Kidney (tissue), 14 donors: ENCODE results near the gene SLC35F6. TPM values are rescaled to one million over a fixed set of nuclear protein-coding genes. Genes with fewer than 3 reads are reported as not detected.
A peak's percentile ranks its signal among the peaks of the same experiment; 100 is the strongest.

Source experiments
- DNase-seq, 5 donors: peaks; one replicate each; pipeline ENCODE4 v3.0.0-alpha.2; 2013 to 2020
- FAIRE-seq: peaks from 2 replicates; lab custom pipeline; 2012; peaks lifted over from hg19 to GRCh38; lab: Jason Lieb, UNC
- H3K27ac ChIP-seq, 2 donors: one replicate each; pipeline ENCODE4 v1.7.0; 2013; ENCODE audit warnings: low read depth in 2 of 2, low read length in 2 of 2, inconsistent platforms in 1 of 2
- H3K27me3 ChIP-seq: one replicate; pipeline ENCODE4 v1.7.1; 2013; ENCODE audit warnings: low read length, inconsistent platforms; ENCODE audit not compliant: control insufficient read depth, insufficient read depth
- H3K36me3 ChIP-seq, 3 donors: one replicate each; pipeline versions ENCODE4 v1.7.0 to v1.7.1; 2013; ENCODE audit warnings: low read length in 3 of 3, control low read depth in 1 of 3, inconsistent platforms in 1 of 3; ENCODE audit not compliant: insufficient read depth in 3 of 3, control insufficient read depth in 2 of 3
- H3K4me1 ChIP-seq, 3 donors: one replicate each; pipeline versions ENCODE4 v1.7.0 to v1.7.1; 2013; ENCODE audit warnings: low read length in 3 of 3, inconsistent platforms in 1 of 3, low read depth in 1 of 3; ENCODE audit not compliant: control insufficient read depth in 2 of 3, insufficient read depth in 2 of 3
- H3K4me3 ChIP-seq, 3 donors: one replicate each; pipeline versions ENCODE4 v1.7.0 to v1.8.1; 2013; ENCODE audit warnings: low read length in 3 of 3, control low read depth in 1 of 3, inconsistent platforms in 1 of 3
- H3K9ac ChIP-seq, 3 donors: one replicate each; pipeline versions ENCODE4 v1.7.0 to v1.7.1; 2013; ENCODE audit warnings: low read length in 3 of 3, control low read depth in 1 of 3, inconsistent platforms in 1 of 3
- H3K9me3 ChIP-seq, 3 donors: one replicate each; pipeline versions ENCODE4 v1.7.0 to v1.7.1; 2013; ENCODE audit warnings: low read length in 3 of 3, control low read depth in 1 of 3, inconsistent platforms in 1 of 3; ENCODE audit not compliant: control insufficient read depth in 2 of 3, insufficient read depth in 1 of 3
- intact Hi-C: fragments of 100-400 bp; cut with DNase I; formaldehyde crosslinking; loops from one replicate; pipeline ENCODE4 v1.11.1; 2022
- polyA plus RNA-seq: library from polyadenylated mRNA; stranded (reverse); fragments of 350-450 nt; fragmentation: Illumina TruSeq; extraction: RNeasy Lipid Tissue Mini Kit (QIAGEN cat#74804); gene quantifications from one replicate; pipeline ENCODE4 v1.2.3, GENCODE V29; 2014; ENCODE audit warnings: low read depth, low replicate concordance; ENCODE audit not compliant: insufficient read depth
- total RNA-seq: library from RNA; stranded (reverse); fragmentation: NEBNext Ultra II Directional; extraction: Animal tissue kit (Norgen Biotek cat#: 25700); gene quantifications from one replicate; pipeline ENCODE4 v1.2.1, GENCODE V29; 2021
- TF ChIP-seq, protein P1 (sequence below): IDR thresholded peaks from 3 replicates; pipeline ENCODE4 v1.5.1; 2012; ENCODE audit warnings: mild to moderate bottlenecking, moderate library complexity, borderline replicate concordance; ENCODE audit not compliant: insufficient read depth; ENCODE audit errors: extremely low read depth
- donor health status: control.
- donor health status: control.
- donor health status: control.
- donor health status: control.
- donor health status: control.
- donor health status: DM: yes; HTN: yes; CAD: no.
- donor health status: Normal renal cell carcinoma (clear cell type).

Gene SLC35F6
- total and polyA plus RNA-seq, 2 donors from 2014 or later = 43.1 to 63.7 TPM

DNA sequence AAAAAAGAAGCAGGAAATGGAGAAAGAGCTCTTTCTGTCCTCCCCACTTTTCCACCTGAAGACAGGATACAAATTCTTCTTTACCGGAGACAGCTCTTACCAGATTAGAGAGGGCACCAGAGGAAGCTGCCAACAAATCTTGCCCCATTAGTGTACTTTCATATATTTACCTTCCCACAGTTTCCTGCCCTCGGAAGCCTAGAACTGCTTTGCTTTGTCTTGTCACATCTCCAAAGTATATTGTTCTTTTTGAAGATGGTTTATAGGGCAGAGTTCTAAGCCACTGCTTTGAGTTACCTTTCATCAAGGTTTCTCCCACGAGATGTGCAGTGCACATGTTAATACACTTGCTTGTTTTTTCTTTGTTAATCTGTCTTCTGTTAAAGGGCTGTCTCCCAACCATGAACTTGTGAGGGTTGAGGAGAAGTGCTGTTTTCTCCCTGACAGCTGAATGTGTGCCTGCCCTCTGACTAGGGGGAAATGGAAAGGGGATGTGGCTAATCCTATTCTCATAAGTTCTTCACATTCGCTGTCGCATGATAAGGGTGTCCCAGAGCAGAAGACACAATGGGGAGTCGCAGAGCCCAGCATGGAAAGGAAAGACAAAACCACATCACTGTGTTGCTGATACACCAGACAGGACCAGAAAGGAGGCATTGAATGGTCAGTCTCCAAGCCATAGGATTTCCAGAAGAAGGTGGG lies 45.9 kb downstream of the SLC35F6 start:
- H3K9ac ChIP-seq = no peak overlapping the region
- H3K27me3 ChIP-seq = no peaks in the 10 kb centered on the region
- DNase-seq (no peak), FAIRE-seq (no peak)
- H3K4me3 ChIP-seq = no peak overlapping the region
- TF ChIP-seq, protein P1, sequence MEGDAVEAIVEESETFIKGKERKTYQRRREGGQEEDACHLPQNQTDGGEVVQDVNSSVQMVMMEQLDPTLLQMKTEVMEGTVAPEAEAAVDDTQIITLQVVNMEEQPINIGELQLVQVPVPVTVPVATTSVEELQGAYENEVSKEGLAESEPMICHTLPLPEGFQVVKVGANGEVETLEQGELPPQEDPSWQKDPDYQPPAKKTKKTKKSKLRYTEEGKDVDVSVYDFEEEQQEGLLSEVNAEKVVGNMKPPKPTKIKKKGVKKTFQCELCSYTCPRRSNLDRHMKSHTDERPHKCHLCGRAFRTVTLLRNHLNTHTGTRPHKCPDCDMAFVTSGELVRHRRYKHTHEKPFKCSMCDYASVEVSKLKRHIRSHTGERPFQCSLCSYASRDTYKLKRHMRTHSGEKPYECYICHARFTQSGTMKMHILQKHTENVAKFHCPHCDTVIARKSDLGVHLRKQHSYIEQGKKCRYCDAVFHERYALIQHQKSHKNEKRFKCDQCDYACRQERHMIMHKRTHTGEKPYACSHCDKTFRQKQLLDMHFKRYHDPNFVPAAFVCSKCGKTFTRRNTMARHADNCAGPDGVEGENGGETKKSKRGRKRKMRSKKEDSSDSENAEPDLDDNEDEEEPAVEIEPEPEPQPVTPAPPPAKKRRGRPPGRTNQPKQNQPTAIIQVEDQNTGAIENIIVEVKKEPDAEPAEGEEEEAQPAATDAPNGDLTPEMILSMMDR = no peak
- intact Hi-C loops = no loop called here
- H3K9me3 ChIP-seq = no peaks in the 10 kb centered on the region
- H3K27ac ChIP-seq = no peak overlapping the region
- H3K4me1 ChIP-seq = no peaks in the 10 kb centered on the region
- H3K36me3 ChIP-seq = no peaks in the 10 kb centered on the region

DNA sequence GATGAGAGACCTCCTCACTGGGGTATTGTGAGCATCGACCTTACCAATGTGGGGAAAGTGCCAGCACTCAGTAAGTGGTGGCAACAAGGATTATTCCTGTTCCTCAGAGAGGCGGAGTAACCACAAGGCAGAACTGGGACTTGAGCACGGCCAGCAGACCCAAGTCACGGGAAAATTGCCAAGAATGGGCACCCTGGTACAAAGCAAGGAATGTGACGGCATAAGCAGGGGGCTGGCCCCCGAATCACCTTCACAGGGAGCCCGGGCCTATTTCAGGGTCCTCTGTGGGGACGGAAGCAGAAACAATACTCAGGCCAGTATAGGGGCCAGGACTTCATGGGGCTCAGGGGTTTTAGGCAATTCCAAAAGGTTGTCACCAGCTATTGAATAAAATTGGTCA lies 47.2 kb downstream of the SLC35F6 start:
- no peaks in the 10 kb centered on the region for H3K27me3 ChIP-seq
- no peak for FAIRE-seq
- intact Hi-C loops = no loop called here

DNA sequence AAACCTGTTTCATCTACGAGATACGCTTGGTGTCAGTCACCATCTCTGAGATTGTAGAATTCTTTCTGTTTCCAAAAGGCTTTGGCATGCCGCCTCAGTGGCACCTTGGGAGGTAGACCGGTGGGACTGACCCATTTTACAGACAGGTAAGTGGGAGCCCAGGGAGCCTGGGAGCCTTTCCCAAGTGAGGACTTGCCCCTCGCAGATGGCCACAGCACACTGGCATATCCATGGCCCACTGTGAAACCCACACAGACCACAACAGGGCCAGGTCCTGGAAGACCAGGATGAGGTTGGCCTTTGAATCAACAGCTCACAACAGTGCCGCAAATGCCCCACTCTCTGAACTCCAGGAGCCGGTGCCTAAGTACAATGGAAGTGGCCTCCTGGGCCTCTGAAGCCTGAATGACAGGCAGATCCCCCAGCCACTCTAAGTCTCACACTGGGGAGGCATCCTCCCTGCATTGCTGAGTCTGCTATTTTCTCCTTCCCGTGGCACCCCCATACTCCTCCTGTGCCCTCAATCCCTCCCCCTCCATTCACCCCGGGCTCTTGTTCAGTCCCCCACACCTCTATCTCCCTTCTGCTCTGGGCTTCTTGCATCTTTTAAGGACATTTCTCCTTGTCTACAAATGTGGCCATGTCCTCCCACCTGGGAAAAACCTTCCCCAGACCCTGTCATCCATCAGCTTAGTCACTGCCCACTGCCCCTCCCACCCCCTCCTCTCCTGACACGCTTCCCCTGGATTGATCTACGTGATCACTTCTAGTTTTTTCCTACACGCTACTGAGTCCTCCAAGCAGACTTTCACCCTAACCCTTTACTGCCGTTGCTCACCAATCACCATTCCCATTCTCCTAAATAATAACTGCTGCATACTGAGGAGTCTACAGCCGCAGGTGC lies 48.0 kb downstream of the SLC35F6 start:
- Histone ChIP-seq H3K27ac (no peak overlapping the region), H3K4me3 (no peak overlapping the region), H3K9me3 (no peaks in the 10 kb centered on the region), H3K9ac (no peak overlapping the region), H3K27me3 (no peaks in the 10 kb centered on the region), H3K4me1 (no peaks in the 10 kb centered on the region), H3K36me3 (no peaks in the 10 kb centered on the region)
- FAIRE-seq (no peak), DNase-seq (no peak)
- intact Hi-C loops = no loop called here
- TF ChIP-seq, protein P1 = no peak

More for the DNA sequence above, 47.2 kb downstream of the SLC35F6 start:
- no peak overlapping the region for H3K27ac ChIP-seq
- no peaks in the 10 kb centered on the region for H3K4me1 ChIP-seq
- TF ChIP-seq, protein P1 = no peak
- no peak overlapping the region for H3K4me3 ChIP-seq
- H3K9me3 ChIP-seq = no peaks in the 10 kb centered on the region
- peak in 1 of 5 donors; percentile 30 for DNase-seq
- no peak overlapping the region for H3K9ac ChIP-seq
- no peaks in the 10 kb centered on the region for H3K36me3 ChIP-seq
